Loucy (cell line): ENCODE data around the gene NRP1.

Experiments
- CTCF ChIP-seq: fragments of 200-600 bp; sonication (generic); conservative IDR thresholded peaks from 2 replicates; pipeline ENCODE4 v1.5.1; 2014; ENCODE audit warnings: mild to moderate bottlenecking, antibody characterized with exemption, low read length
- EZH2phosphoT487 ChIP-seq: fragments of 200-600 bp; IDR thresholded peaks from 2 replicates; pipeline ENCODE4 v1.6.1; 2018; ENCODE audit warnings: antibody characterized with exemption, mild to moderate bottlenecking, moderate library complexity, borderline replicate concordance

GRCh38 chr10:33136781-33137180 is 197.7 kb downstream of the NRP1 start:
- TF ChIP-seq CTCF (no peak), EZH2phosphoT487 (no peak)
